ENCODE results near the gene RBM18.

DNA sequence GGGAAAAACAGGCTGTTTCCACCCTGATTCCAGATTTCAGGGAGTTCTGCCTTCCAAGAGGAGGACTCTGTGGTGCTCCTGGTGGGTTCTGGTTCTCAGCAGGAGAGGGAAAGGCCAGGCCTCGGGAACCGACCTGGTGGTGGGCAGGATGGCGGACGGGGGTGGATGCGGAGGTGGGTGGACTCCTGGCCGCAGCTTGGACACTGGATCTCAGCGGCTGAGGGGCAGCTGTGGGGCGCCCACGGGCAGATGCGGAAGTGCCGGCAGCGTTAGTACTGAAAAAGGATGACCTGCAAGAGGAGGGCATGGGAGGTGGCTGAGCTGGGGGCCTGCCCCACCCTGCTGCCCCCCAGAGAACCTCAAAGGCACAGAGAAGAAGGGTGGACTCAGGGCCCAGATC lies 60.1 kb downstream of the RBM18 start:
- TF ChIP-seq, protein P1, sequence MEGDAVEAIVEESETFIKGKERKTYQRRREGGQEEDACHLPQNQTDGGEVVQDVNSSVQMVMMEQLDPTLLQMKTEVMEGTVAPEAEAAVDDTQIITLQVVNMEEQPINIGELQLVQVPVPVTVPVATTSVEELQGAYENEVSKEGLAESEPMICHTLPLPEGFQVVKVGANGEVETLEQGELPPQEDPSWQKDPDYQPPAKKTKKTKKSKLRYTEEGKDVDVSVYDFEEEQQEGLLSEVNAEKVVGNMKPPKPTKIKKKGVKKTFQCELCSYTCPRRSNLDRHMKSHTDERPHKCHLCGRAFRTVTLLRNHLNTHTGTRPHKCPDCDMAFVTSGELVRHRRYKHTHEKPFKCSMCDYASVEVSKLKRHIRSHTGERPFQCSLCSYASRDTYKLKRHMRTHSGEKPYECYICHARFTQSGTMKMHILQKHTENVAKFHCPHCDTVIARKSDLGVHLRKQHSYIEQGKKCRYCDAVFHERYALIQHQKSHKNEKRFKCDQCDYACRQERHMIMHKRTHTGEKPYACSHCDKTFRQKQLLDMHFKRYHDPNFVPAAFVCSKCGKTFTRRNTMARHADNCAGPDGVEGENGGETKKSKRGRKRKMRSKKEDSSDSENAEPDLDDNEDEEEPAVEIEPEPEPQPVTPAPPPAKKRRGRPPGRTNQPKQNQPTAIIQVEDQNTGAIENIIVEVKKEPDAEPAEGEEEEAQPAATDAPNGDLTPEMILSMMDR (IDR thresholded peaks at IDR 0.05) = no peak
- no peak for TF ChIP-seq POLR2A (IDR thresholded peaks at IDR 0.05)
